DOHH2 (cell line): ENCODE results near the gene PCDHA4.

Experiments
- EZH2phosphoT487 ChIP-seq: fragments of 200-600 bp; sonication (generic); IDR thresholded peaks from 2 replicates; pipeline ENCODE4 v1.6.1; 2017; ENCODE audit warnings: borderline replicate concordance, mild to moderate bottlenecking, antibody characterized with exemption, low read length, moderate library complexity, mixed read lengths
- TF ChIP-seq, protein P1 (sequence below): fragments of 200-600 bp; sonication (generic); IDR thresholded peaks from one replicate; pipeline ENCODE4 v1.5.1; 2014; ENCODE audit warnings: antibody characterized with exemption, mild to moderate bottlenecking, low read depth, low read length; ENCODE audit not compliant: poor library complexity, severe bottlenecking

DNA sequence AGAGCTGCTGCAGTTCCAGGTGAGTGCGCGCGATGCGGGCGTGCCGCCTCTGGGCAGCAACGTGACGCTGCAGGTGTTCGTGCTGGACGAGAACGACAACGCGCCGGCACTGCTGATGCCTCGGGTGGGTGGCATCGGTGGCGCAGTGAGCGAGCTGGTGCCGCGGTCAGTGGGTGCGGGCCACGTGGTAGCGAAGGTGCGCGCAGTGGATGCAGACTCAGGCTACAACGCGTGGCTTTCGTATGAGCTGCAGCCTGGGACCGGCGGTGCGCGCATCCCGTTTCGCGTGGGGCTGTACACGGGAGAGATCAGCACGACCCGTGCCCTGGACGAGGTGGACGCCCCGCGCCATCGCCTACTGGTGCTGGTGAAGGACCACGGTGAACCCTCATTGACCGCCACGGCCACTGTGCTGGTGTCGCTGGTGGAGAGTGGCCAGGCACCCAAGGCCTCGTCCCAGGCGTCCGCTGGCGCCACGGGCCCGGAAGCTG lies 4.0 kb upstream of the PCDHA4 start:
- TF ChIP-seq, protein P1, sequence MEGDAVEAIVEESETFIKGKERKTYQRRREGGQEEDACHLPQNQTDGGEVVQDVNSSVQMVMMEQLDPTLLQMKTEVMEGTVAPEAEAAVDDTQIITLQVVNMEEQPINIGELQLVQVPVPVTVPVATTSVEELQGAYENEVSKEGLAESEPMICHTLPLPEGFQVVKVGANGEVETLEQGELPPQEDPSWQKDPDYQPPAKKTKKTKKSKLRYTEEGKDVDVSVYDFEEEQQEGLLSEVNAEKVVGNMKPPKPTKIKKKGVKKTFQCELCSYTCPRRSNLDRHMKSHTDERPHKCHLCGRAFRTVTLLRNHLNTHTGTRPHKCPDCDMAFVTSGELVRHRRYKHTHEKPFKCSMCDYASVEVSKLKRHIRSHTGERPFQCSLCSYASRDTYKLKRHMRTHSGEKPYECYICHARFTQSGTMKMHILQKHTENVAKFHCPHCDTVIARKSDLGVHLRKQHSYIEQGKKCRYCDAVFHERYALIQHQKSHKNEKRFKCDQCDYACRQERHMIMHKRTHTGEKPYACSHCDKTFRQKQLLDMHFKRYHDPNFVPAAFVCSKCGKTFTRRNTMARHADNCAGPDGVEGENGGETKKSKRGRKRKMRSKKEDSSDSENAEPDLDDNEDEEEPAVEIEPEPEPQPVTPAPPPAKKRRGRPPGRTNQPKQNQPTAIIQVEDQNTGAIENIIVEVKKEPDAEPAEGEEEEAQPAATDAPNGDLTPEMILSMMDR, result no peak
- TF ChIP-seq EZH2phosphoT487, result no peak
